Uterus (tissue), 4 donors: Measurements from ENCODE around the gene RPS6KA2. TPM values are rescaled to one million over a fixed set of nuclear protein-coding genes. Genes with fewer than 3 reads are reported as not detected.
A peak's percentile ranks its signal among the peaks of the same experiment; 100 is the strongest.

Source experiments
- DNase-seq, 2 donors: peaks; one replicate each; pipeline ENCODE4 v3.0.0-alpha.2; 2019 to 2020
- H3K27ac ChIP-seq, 2 donors: fragments of 200-600 bp; sonication (generic); 1 replicate in 1 of 2; 2 replicates in 1 of 2; pipeline ENCODE4 v1.5.1; 2016 to 2018
- H3K27me3 ChIP-seq, 2 donors: fragments of 200-600 bp; sonication (generic); one replicate each; pipeline ENCODE4 v1.5.1; 2018 to 2019; ENCODE audit warnings: control low read depth in 1 of 2
- H3K36me3 ChIP-seq, 2 donors: fragments of 200-600 bp; sonication (generic); one replicate each; pipeline ENCODE4 v1.5.1; 2019; ENCODE audit warnings: control low read depth in 1 of 2
- H3K4me1 ChIP-seq, 2 donors: fragments of 200-600 bp; sonication (generic); one replicate each; pipeline ENCODE4 v1.5.1; 2018 to 2019; ENCODE audit warnings: control low read depth in 1 of 2
- H3K4me3 ChIP-seq, 2 donors: fragments of 200-600 bp; sonication (generic); 1 replicate in 1 of 2; 2 replicates in 1 of 2; pipeline ENCODE4 v1.5.1; 2018 to 2019; ENCODE audit warnings: mild to moderate bottlenecking in 1 of 2
- H3K9me3 ChIP-seq, 2 donors: fragments of 200-600 bp; sonication (generic); one replicate each; pipeline ENCODE4 v1.5.1; 2019; ENCODE audit warnings: control low read depth in 1 of 2
- CTCF ChIP-seq, 4 experiments: fragments of 200-600 bp in 2 of 4; fragments of 450-650 bp in 2 of 4; sonication (generic) in 2 of 4; IDR thresholded peaks; one replicate each; pipeline ENCODE4 v1.5.1; 2016 to 2019; ENCODE audit warnings: antibody characterized with exemption in 4 of 4, mild to moderate bottlenecking in 2 of 4, moderate library complexity in 1 of 4
- POLR2A ChIP-seq, 2 donors: fragments of 450-650 bp; IDR thresholded peaks; one replicate each; pipeline ENCODE4 v1.6.1; 2016; ENCODE audit warnings: antibody characterized with exemption in 2 of 2, mild to moderate bottlenecking in 1 of 2, moderate library complexity in 1 of 2
- intact Hi-C: fragments of 100-400 bp; cut with DNase I; formaldehyde crosslinking; loops from one replicate; pipeline ENCODE4 v1.15.1; 2023; ENCODE audit warnings: low total_unique reads
- total RNA-seq, 4 donors: library from RNA; depleted of rRNA in 3 of 4; stranded (reverse); fragments of >200 nt in 3 of 4; gene quantifications; one replicate each; pipeline versions ENCODE4 v1.1.0 to v1.2.4, GENCODE V29; 2014 to 2023
- donor health status: DM: yes; HTN: yes; CAD: no.

The RPS6KA2 gene
- total RNA-seq, 4 donors from 2014 or later: 34.0 to 78.4 (median 55.8) TPM

DNA sequence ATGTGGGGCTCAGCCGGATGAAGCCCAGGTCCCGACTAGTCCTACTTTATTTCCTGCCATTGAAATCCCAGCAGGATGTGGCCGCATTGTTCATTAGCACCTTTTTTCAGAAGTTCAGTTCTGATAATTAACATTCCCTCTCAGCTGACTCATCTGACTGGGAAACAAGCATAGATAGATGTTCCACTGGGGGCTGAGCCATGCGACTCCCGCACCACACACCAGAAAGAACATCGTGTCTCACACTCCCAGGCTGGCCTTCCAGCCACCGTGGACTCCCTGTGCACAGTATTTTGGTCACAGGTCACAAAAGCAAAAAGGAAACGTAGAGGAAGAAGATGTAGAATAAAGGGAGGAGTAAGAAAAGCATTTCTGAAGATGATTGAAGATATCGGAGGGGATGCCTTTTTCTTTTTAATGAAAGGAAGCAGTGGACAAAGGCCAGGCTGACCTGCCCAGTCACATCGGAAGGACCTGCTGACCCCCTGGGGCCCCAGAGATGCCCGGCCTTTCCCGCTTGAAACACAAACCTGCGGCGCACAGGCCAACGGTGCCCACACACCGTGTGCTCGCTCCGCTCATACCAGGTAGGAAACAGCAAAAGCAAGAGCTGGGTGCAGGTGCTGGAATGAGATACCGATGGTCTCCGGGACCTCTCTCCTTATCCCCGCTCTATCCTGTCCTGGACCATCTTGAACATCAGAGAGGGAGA is 11.8 kb downstream of the RPS6KA2 start:
- Histone ChIP-seq H3K36me3 (no peaks in the 10 kb centered on the region), H3K9me3 (no peaks in the 10 kb centered on the region), H3K4me1 (peaks cover 0 to 5% of the 10 kb centered on the region in 2 donors), H3K27ac (peak overlapping the region; percentile 50 to 53), H3K27me3 (no peaks in the 10 kb centered on the region), H3K4me3 (no peak overlapping the region)
- intact Hi-C loops: no loop called here
- DNase-seq: peak in 1 of 2 donors; percentile 62
- TF ChIP-seq POLR2A (IDR thresholded peaks at IDR 0.05) (no peak), CTCF (IDR thresholded peaks at IDR 0.05) (no peak)

DNA sequence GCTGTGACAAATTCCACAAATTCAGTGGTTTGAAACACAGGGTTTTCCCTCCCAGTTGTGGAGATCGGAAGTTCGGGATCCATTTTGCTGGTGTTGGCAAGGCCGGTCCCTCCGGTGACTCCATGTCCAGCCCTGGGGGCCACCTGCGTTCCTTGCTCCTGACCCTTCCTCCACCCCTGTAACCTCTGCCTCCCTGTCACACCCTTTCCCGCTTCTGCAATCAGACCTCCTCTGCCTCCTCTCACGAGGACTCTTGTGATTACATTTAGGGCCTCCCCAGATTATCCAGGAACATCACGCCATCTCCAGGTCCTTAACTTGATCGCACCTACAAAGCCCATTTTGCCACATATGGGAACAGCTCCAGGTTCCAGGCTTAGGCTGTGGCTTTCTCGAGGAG is 12.5 kb downstream of the RPS6KA2 start:
- Histone ChIP-seq H3K27ac (peak overlapping the region; percentile 50 to 53), H3K27me3 (no peaks in the 10 kb centered on the region), H3K4me3 (no peak overlapping the region), H3K36me3 (no peaks in the 10 kb centered on the region), H3K9me3 (no peaks in the 10 kb centered on the region), H3K4me1 (peaks cover 0 to 5% of the 10 kb centered on the region in 2 donors)
- TF ChIP-seq POLR2A (IDR thresholded peaks at IDR 0.05) (no peak), CTCF (IDR thresholded peaks at IDR 0.05) (no peak)
- no peak for DNase-seq
- intact Hi-C loops: no loop called here

- no peaks in the 10 kb centered on the region for H3K9me3 ChIP-seq
- TF ChIP-seq CTCF (IDR thresholded peaks at IDR 0.05) (no peak), POLR2A (IDR thresholded peaks at IDR 0.05) (no peak)
- H3K4me1 ChIP-seq: peaks cover 0 to 5% of the 10 kb centered on the region in 2 donors
- H3K36me3 ChIP-seq: no peaks in the 10 kb centered on the region
- no peak for DNase-seq
- intact Hi-C loops: no loop called here
- no peaks in the 10 kb centered on the region for H3K27me3 ChIP-seq
- H3K4me3 ChIP-seq: no peak overlapping the region
- H3K27ac ChIP-seq: peak overlapping the region; percentile 50 to 53
Observed at GRCh38 chr6:166614171-166614583, 12.9 kb downstream of the RPS6KA2 start.

DNA sequence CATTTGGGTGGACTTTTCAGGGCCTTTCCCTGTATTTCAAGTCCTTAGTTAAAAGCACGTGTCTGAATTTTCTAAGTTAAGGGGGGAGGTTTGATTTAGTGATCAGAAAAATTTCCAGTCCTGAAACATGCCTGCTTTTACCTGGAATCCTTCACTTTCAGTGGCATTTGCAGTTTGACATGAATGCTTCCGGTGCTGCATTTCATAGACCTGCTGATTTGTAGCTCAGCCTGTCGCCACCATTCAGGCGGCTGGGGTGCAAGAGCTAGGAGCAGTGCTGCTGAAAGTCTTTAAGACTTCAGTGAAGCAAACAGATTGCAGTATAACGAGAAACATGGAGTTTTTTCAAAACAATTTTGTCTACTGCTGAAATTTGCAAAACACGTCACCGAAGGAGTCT is 14.0 kb downstream of the RPS6KA2 start:
- Histone ChIP-seq H3K4me3 (no peak overlapping the region), H3K9me3 (no peaks in the 10 kb centered on the region), H3K27me3 (no peaks in the 10 kb centered on the region), H3K27ac (peak overlapping the region; percentile 13 to 29), H3K36me3 (no peaks in the 10 kb centered on the region), H3K4me1 (peaks cover 0 to 5% of the 10 kb centered on the region in 2 donors)
- TF ChIP-seq CTCF (IDR thresholded peaks at IDR 0.05): no peak
- TF ChIP-seq POLR2A (IDR thresholded peaks at IDR 0.05): no peak
- DNase-seq: no peak
- intact Hi-C loops: no loop called here

- Histone ChIP-seq H3K27ac (peak overlapping the region; percentile 13 to 29), H3K27me3 (no peaks in the 10 kb centered on the region), H3K36me3 (no peaks in the 10 kb centered on the region), H3K4me1 (peaks cover 0 to 5% of the 10 kb centered on the region in 2 donors), H3K4me3 (no peak overlapping the region), H3K9me3 (no peaks in the 10 kb centered on the region)
- no peak for TF ChIP-seq CTCF (IDR thresholded peaks at IDR 0.05)
- no peak for TF ChIP-seq POLR2A (IDR thresholded peaks at IDR 0.05)
- intact Hi-C loops: no loop called here
- DNase-seq: peak in 1 of 2 donors; percentile 32
Observed at GRCh38 chr6:166612471-166612881, 14.6 kb downstream of the RPS6KA2 start.
